ENCODE data around the gene GLRX5. TPM values are rescaled to one million over a fixed set of nuclear protein-coding genes. Genes with fewer than 3 reads are reported as not detected.

Gene GLRX5
- total RNA-seq, 1 donor from 2014 or later = 99.9 TPM

GRCh38 chr14:95500772-95501401, 34.0 kb upstream of the GLRX5 start:
- Mint-ChIP-seq H3K27ac (peak overlapping the region; percentile 78), H3K36me3 (no peaks in the 10 kb centered on the region), H3K9me3 (no peaks in the 10 kb centered on the region), H3K4me1 (peaks cover 40% of the 10 kb centered on the region), H3K4me3 (no peak overlapping the region), H3K27me3 (ENCODE audit: insufficient read depth, low read depth) (peaks cover 13% of the 10 kb centered on the region)
- H3K27me3 ChIP-seq = no peaks in the 10 kb centered on the region
- H3K4me3 ChIP-seq = no peak overlapping the region
- peaks cover 6% of the 10 kb centered on the region for H3K4me1 ChIP-seq
- no peak overlapping the region for H3K4me2 ChIP-seq
- no peaks in the 10 kb centered on the region for H3K79me2 ChIP-seq (ENCODE audit: low read depth)
- no peak overlapping the region for H3K9ac ChIP-seq
- no peaks in the 10 kb centered on the region for H3F3A ChIP-seq (ENCODE audit: low read depth)
- no peaks in the 10 kb centered on the region for H3K36me3 ChIP-seq
- H3K27ac ChIP-seq = no peak overlapping the region
- TF ChIP-seq EZH2 (IDR thresholded peaks at IDR 0.05) (no peak), EZH2phosphoT487 (IDR thresholded peaks at IDR 0.05) (no peak)
- TF ChIP-seq, protein P1, sequence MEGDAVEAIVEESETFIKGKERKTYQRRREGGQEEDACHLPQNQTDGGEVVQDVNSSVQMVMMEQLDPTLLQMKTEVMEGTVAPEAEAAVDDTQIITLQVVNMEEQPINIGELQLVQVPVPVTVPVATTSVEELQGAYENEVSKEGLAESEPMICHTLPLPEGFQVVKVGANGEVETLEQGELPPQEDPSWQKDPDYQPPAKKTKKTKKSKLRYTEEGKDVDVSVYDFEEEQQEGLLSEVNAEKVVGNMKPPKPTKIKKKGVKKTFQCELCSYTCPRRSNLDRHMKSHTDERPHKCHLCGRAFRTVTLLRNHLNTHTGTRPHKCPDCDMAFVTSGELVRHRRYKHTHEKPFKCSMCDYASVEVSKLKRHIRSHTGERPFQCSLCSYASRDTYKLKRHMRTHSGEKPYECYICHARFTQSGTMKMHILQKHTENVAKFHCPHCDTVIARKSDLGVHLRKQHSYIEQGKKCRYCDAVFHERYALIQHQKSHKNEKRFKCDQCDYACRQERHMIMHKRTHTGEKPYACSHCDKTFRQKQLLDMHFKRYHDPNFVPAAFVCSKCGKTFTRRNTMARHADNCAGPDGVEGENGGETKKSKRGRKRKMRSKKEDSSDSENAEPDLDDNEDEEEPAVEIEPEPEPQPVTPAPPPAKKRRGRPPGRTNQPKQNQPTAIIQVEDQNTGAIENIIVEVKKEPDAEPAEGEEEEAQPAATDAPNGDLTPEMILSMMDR (IDR thresholded peaks at IDR 0.05) = no peak
- H3K9me3 ChIP-seq (ENCODE audit: low read depth) = no peaks in the 10 kb centered on the region
- no peaks in the 10 kb centered on the region for H4K20me1 ChIP-seq (ENCODE audit: low read depth)
- no peak for DNase-seq (ENCODE audit: low spot score)
- no peak overlapping the region for H2AFZ ChIP-seq (replicated peaks)

DNA sequence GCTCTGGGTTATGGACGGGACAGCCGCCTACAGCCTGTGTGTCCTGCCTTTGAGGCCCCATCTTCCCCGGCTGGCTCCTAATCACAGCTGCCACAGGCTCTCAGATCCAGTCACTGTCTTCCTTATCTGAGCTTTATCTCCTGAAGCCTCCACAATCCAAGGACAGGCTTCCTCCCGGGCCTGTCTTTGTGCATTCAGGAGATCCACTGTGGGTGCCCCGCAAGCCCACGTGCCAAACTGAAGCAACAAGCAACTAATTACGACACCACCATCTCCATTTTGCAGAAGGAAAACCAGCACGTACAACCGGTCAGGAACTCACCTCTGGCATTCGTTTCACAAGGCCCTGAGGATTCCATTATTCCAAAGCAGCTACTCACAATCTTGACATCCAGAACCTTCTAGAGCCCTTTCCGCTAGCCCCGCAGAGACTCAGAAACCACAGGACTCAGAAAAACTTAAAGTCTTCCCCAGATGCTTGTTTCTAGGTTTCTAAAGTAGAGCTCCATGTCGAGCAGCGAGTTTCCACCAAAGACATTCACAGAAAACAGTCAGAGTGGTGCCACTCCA, 32.4 kb upstream of the GLRX5 start:
- H3K79me2 ChIP-seq (ENCODE audit: low read depth) = no peaks in the 10 kb centered on the region
- H3K4me3 Mint-ChIP-seq = no peak overlapping the region
- no peaks in the 10 kb centered on the region for H3K36me3 ChIP-seq
- no peak overlapping the region for H3K9ac ChIP-seq
- H3K9me3 Mint-ChIP-seq = no peaks in the 10 kb centered on the region
- DNase-seq (ENCODE audit: low spot score) = no peak
- no peaks in the 10 kb centered on the region for H3K27me3 ChIP-seq
- no peaks in the 10 kb centered on the region for H3F3A ChIP-seq (ENCODE audit: low read depth)
- H3K9me3 ChIP-seq (ENCODE audit: low read depth) = no peaks in the 10 kb centered on the region
- H3K27ac ChIP-seq = no peak overlapping the region
- peaks cover 13% of the 10 kb centered on the region for H3K27me3 Mint-ChIP-seq (ENCODE audit: insufficient read depth, low read depth)
- no peaks in the 10 kb centered on the region for H3K36me3 Mint-ChIP-seq
- H4K20me1 ChIP-seq (ENCODE audit: low read depth) = no peaks in the 10 kb centered on the region
- peaks cover 25% of the 10 kb centered on the region for H3K4me1 Mint-ChIP-seq
- no peak for TF ChIP-seq EZH2phosphoT487 (IDR thresholded peaks at IDR 0.05)
- no peak for TF ChIP-seq EZH2 (IDR thresholded peaks at IDR 0.05)
- TF ChIP-seq, protein P1 (IDR thresholded peaks at IDR 0.05) = no peak
- H3K27ac Mint-ChIP-seq = peak overlapping the region; percentile 29
- H3K4me1 ChIP-seq = no peaks in the 10 kb centered on the region
- H2AFZ ChIP-seq (replicated peaks) = no peak overlapping the region
- H3K4me3 ChIP-seq = no peak overlapping the region
- H3K4me2 ChIP-seq = no peak overlapping the region

GRCh38 chr14:95503365-95504134, 31.3 kb upstream of the GLRX5 start:
- no peak for DNase-seq (ENCODE audit: low spot score)
- Mint-ChIP-seq H3K4me1 (peaks cover 21% of the 10 kb centered on the region), H3K4me3 (no peak overlapping the region), H3K27me3 (ENCODE audit: insufficient read depth, low read depth) (peaks cover 13% of the 10 kb centered on the region), H3K27ac (no peak overlapping the region), H3K36me3 (no peaks in the 10 kb centered on the region), H3K9me3 (no peaks in the 10 kb centered on the region)
- H3K9me3 ChIP-seq (ENCODE audit: low read depth) = no peaks in the 10 kb centered on the region
- no peak overlapping the region for H3K9ac ChIP-seq
- H3K27me3 ChIP-seq = no peaks in the 10 kb centered on the region
- no peaks in the 10 kb centered on the region for H3K4me1 ChIP-seq
- no peaks in the 10 kb centered on the region for H3F3A ChIP-seq (ENCODE audit: low read depth)
- no peak overlapping the region for H3K4me2 ChIP-seq
- H3K27ac ChIP-seq = no peak overlapping the region
- H3K4me3 ChIP-seq = no peak overlapping the region
- TF ChIP-seq EZH2phosphoT487 (IDR thresholded peaks at IDR 0.05) = no peak
- TF ChIP-seq EZH2 (IDR thresholded peaks at IDR 0.05) = no peak
- TF ChIP-seq, protein P1 (IDR thresholded peaks at IDR 0.05) = no peak
- no peaks in the 10 kb centered on the region for H3K79me2 ChIP-seq (ENCODE audit: low read depth)
- no peak overlapping the region for H2AFZ ChIP-seq (replicated peaks)
- no peaks in the 10 kb centered on the region for H4K20me1 ChIP-seq (ENCODE audit: low read depth)
- H3K36me3 ChIP-seq = no peaks in the 10 kb centered on the region

Measured in neural progenitor cell (in vitro differentiated cells).